ENCODE results near the gene CBR1. TPM values are rescaled to one million over a fixed set of nuclear protein-coding genes. Genes with fewer than 3 reads are reported as not detected.

Gene CBR1
- total RNA-seq, 3 donors from 2014 or later = 68.4 to 76.9 (median 69.5) TPM

GRCh38 chr21:36052860-36053714 is 16.7 kb upstream of the CBR1 start:
- intact Hi-C loops (cut with DNase I, micrococcal nuclease) = no loop called here
- Histone ChIP-seq H3K36me3 (ENCODE audit: low read depth) (no peaks in the 10 kb centered on the region), H3K4me1 (ENCODE audit: low read depth) (no peaks in the 10 kb centered on the region), H3K4me3 (no peak overlapping the region), H3K9me3 (no peaks in the 10 kb centered on the region)
- ATAC-seq = no peak
- no peak for DNase-seq
- no peak for TF ChIP-seq CTCF (IDR thresholded peaks at IDR 0.05)

- intact Hi-C loops (cut with DNase I, micrococcal nuclease) = no loop called here
- Histone ChIP-seq H3K4me3 (no peak overlapping the region), H3K9me3 (no peaks in the 10 kb centered on the region), H3K36me3 (ENCODE audit: low read depth) (no peaks in the 10 kb centered on the region), H3K4me1 (ENCODE audit: low read depth) (no peaks in the 10 kb centered on the region)
- DNase-seq (no peak), ATAC-seq (no peak)
- no peak for TF ChIP-seq CTCF (IDR thresholded peaks at IDR 0.05)
These were observed 16.1 kb upstream of the CBR1 start for GRCh38 chr21:36053715-36054062.

GRCh38 chr21:36055551-36055950 is 14.3 kb upstream of the CBR1 start:
- H3K36me3 ChIP-seq (ENCODE audit: low read depth) = no peaks in the 10 kb centered on the region
- no peaks in the 10 kb centered on the region for H3K9me3 ChIP-seq
- TF ChIP-seq CTCF (IDR thresholded peaks at IDR 0.05) = no peak
- intact Hi-C loops (cut with DNase I, micrococcal nuclease) = no loop called here
- H3K4me1 ChIP-seq (ENCODE audit: low read depth) = peaks cover 6% of the 10 kb centered on the region
- ATAC-seq (no peak), DNase-seq (no peak)
- H3K4me3 ChIP-seq = no peak overlapping the region

- DNase-seq = peak in 1 of 3 donors; percentile 70
- H3K9me3 ChIP-seq = no peaks in the 10 kb centered on the region
- intact Hi-C loops (cut with DNase I, micrococcal nuclease) = no loop called here
- H3K4me3 ChIP-seq = peak overlapping the region; percentile 68
- no peak for TF ChIP-seq CTCF (IDR thresholded peaks at IDR 0.05)
- H3K36me3 ChIP-seq (ENCODE audit: low read depth) = no peaks in the 10 kb centered on the region
- H3K4me1 ChIP-seq (ENCODE audit: low read depth) = peaks cover 11% of the 10 kb centered on the region
- ATAC-seq = peak; percentile 60
These were observed 10.0 kb upstream of the CBR1 start for GRCh38 chr21:36059823-36060158.

GRCh38 chr21:36060159-36060921 is 9.5 kb upstream of the CBR1 start, which contains the start of gene SETD4:
Gene SETD4, minus strand, starts transcription at chr21:36060526. Its CDS starts 1,638 bp downstream, at chr21:36058888.
- no peaks in the 10 kb centered on the region for H3K9me3 ChIP-seq
- intact Hi-C loops (cut with DNase I, micrococcal nuclease) = no loop called here
- peak within 1 kb of the TSS; percentile 68 for H3K4me3 ChIP-seq
- ATAC-seq = peak; percentile 95
- no peaks in the 10 kb centered on the region for H3K36me3 ChIP-seq (ENCODE audit: low read depth)
- no peak for TF ChIP-seq CTCF (IDR thresholded peaks at IDR 0.05)
- peak; percentile 93 to 96 (median 94) for DNase-seq
- H3K4me1 ChIP-seq (ENCODE audit: low read depth) = peaks cover 11% of the 10 kb centered on the region

All from mucosa of descending colon (tissue), 3 donors.